EH (cell line): ENCODE data around the gene ARID1A.
"Not testable (repeated sequence)": the region's sequence is repeated elsewhere in the genome, so short reads cannot be mapped to it uniquely, and the experiment has no call there.

Source experiments
- DNase-seq: peaks from one replicate; pipeline ENCODE4 v3.0.0-alpha.2; 2015; ENCODE audit warnings: low read depth

The ARID1A gene

DNA sequence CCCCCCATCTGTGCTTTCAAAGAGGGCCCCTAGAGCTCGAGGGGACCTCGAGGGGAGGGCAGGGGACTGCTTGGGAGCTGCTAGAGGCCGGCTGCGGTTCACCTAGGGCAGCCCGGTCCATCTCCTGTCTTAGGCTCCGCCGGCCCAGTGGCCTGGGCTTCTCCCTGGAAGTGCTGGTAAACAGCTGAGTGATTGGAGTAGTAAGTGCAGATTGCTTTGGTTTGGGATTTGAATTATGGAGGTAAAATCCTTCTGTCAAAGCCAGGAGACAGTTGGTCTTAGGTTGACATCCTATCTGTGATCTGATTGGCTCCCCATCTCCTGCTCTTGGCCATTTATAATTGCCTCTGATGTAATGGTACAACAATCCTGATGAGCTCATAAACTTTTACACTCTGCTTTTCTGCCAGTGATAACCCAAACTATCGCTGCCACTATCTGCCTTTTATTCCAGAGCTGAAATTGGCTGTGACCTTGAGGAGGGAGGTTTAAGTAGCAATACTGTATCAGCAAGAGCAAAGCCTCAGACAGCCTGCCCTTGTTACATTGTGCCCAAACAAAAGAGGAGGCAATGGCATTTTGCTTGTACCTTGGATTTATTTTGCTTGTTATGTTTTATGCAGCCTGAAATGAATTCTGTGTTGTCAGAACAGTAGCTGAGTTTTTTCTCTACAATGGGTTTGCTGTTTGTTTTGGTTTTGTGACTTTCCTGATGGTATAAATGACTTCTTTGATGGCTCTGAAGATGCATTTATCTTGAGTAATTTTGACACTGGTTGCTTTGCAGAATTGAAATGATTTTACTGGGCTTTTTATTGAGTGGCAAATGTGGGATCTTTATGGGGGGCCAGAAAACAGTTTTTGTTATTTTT lies 2.4 kb downstream of the ARID1A start:
- peak; percentile 99 for DNase-seq

DNA sequence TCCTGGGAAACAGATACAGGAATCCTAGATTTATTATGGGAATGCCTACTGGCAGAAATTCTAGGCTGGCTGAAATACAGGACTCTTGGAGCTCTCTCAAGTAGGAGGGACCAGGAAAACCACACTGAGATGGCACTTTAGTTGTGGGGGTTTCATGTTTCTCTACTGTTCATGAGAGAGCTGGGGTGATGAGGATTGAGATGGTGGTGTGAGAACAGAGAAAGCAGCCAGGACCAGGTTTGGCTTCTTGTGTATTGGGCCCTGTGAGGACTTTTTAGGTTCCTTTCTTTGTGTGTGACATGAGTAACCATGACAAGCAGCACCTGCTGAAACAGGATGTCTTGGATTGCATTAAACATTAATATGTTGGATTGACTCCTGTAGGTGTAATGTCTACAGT lies 4.9 kb downstream of the ARID1A start:
- peak; percentile 70 for DNase-seq

GRCh38 chr1:26701266-26701994 lies 5.6 kb downstream of the ARID1A start:
- no peak for DNase-seq

GRCh38 chr1:26701995-26702679 lies 6.3 kb downstream of the ARID1A start:
- DNase-seq, result no peak

- no peak for DNase-seq
Measured at GRCh38 chr1:26702680-26703038, 6.8 kb downstream of the ARID1A start.

- peak; percentile 40 for DNase-seq
Measured at GRCh38 chr1:26703478-26703877, 7.7 kb downstream of the ARID1A start.

- no peak for DNase-seq
Measured at GRCh38 chr1:26704629-26705028, 8.8 kb downstream of the ARID1A start.

DNA sequence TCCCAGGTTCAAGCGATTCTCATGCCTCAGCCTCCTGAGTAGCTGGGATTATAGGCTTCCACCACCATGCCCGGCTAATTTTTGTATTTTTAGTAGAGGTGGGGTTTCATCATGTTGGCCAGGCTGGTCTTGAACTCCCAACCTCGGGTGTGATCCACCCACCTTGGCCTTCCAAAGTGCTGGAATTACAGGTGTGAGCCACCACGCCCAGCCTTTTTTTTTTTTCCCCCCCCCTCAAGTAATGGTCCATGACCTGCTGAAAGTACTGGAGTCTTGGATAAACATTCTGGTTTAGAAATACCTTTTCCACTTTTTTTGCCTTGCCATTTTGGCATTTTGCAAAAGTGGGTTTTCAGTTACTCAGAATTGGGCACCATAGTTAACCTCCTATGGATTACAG lies 9.4 kb downstream of the ARID1A start:
- not testable (repeated sequence) for DNase-seq

DNA sequence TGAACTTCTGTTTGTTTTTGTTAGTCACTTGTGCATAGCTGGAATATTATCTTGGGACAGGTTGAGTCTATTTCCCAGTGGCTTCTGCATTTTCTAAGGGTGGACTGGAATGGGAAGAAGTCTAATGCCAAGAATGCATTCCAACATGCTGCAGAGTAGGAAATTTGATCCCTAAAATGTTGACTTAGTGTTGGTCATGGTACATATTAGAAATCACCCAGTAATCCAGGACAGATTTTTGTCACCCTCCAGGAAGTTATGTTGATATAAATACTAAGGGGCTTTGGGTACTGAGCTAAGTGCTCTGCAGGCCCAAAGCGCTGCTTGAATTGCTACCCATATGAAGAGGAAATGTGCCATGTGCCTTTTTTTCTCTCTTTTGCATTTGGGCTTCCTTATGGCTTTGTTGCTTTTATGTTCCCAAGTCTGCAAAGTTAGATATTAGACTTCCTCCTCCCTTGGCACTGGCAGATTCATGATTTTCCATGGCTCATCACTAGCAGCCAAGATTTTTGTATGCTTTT lies 10.0 kb downstream of the ARID1A start:
- DNase-seq, result peak; percentile 97

GRCh38 chr1:26706315-26706714 lies 10.5 kb downstream of the ARID1A start:
- no peak for DNase-seq

DNA sequence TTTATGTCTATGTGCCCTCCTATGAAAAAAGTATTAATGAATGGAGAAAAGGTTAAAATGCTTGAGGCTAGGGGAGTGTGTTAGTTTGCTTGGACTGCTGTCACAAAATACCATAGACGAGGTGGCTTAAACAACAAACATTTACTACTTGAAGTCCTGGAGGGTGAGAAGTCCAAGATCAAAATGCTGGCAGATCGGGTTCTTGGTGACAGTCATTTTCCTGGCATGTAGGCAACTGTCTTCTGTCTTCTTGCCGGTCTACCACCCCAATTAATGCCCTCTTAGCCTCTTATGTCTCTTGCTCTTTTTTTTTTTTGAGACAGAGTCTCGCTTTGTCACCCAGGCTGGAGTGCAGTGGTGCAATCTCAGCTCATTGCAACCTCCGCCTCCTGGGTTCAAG lies 15.0 kb downstream of the ARID1A start:
- DNase-seq, result no peak

DNA sequence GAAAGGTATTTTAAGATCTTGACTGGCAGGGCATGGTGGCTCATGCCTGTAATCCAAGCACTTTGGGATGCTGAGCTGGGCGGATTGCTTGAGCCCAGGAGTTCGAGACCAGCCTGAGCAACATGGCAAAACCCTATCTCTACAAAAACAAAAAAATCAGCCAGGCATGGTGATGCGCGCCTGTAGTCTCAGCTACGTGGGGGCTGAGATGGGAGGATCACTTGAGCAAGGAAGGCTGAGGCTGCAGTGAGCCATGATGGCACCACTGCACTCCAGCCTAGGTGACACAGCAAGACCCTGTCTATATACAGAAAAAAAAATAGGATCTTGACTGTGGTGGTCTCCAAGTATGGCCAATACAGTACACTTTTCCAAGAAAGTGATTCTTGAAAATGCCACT lies 16.0 kb downstream of the ARID1A start:
- no peak for DNase-seq

DNA sequence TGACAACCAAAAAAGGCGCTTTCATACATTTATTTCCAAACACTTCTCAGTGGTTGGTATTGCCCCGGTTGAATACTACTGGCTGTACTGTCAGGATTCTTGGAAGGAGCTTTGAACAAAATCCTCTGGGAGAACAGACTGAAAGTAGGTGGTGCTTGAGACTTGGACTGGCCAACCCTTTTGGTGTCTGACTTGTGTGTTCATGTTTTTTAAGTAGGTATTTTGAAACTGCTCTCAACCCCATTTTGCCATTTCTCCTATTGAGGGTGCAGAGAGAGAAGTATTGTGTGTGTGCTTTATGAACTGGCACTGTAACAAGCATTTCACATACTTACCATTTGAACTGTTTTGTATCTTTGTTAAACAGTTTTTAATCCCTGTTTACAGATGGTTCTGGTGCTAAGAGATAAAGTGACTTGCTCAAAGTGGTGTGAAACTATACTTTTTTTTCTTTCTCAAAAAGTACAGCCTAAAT lies 21.2 kb downstream of the ARID1A start:
- peak; percentile 24 for DNase-seq

GRCh38 chr1:26719205-26719604 lies 23.4 kb downstream of the ARID1A start:
- no peak for DNase-seq

DNA sequence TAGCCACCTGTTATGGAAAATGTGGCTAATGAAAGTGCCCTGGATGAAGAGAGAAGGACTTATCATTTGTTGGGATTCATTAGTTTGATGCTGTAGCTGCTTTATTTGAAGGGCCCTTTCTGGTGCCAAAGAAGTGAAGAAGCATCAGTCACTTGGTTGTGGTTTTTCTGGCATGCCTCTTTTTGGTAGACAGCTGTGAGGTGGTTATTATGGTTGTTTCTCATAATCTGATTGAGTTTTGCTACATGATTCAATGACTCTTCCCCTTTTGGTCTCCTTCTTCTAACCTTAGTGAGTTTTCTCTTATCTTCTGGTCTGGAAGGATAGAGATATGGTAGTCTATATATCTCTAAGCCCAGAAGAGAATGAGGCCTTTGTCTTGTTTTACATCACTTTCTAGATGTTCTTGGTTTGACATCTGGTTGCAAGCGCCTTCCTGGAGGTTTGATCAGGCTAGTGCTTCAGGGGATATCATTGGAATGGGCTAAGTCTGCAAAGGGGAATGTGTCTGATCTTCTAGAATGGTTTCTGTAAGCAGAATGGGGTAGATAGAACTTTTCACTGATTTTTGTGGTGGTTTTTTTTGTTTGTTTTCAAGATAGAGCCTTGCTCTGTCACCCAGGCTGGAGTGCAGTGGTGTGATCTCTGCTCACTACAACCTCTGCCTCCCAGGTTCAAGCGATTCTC lies 26.0 kb downstream of the ARID1A start:
- DNase-seq, result peak; percentile 52

- peak; percentile 99 for DNase-seq
Measured at GRCh38 chr1:26723013-26723991, 27.5 kb downstream of the ARID1A start.

DNA sequence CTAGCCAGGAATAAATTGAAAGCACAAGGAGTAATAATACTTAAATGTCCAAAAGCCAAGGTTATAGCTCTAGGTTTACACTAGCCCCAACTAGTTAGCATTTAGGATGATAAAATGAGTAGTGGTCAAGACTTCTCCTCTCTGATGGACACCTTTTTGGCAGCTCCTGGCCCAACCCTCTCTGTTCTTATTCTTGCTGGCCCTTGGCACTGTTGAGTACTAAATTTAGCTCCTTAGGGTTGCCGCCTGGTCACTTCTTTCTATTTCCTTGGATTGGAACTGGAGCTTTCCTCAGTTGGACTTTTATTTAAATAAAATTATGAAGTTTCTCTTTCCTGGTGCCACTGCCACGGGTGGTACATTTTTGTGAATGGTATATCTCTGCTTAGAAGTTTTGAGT lies 28.3 kb downstream of the ARID1A start:
- no peak for DNase-seq

DNA sequence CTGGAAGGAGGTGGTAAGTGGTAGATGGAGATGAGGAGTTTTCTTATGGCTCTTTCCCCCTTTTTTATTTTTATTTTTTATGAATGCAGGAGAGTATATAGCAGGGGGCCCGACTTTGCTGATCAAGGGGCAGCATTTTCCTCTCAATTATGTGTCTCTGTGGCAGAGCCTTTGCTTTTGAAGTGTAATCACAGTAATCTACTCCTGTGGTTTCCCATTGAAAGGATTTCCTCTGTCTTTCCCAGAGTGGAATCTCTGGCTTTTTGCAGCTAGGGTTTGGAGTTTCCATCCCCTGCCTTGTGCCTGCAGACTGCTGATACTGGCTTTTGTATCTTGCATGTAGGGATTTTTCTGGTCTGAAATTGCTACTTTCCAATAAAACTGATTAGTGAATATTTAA lies 29.1 kb downstream of the ARID1A start:
- peak; percentile 42 for DNase-seq

DNA sequence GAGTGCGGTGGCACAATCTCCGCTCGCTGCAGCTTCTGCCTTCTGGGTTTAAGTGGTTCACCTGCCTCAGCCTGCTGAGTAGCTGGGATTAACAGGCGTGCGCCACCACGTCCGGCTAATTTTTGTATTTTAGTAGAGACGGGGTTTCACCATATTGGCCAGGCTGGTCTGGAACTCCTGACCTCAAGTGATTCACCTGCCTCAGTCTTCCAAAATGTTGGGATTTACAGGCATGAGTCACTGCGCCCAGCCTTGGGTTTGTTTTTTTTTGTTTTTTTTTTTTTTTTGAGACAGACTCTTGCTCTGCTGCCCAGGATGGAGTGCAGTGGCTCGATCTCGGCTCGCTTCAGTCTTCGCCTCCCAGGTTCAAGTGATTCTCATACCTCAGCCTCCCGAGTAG lies 30.1 kb downstream of the ARID1A start:
- DNase-seq, result peak; percentile 66

DNA sequence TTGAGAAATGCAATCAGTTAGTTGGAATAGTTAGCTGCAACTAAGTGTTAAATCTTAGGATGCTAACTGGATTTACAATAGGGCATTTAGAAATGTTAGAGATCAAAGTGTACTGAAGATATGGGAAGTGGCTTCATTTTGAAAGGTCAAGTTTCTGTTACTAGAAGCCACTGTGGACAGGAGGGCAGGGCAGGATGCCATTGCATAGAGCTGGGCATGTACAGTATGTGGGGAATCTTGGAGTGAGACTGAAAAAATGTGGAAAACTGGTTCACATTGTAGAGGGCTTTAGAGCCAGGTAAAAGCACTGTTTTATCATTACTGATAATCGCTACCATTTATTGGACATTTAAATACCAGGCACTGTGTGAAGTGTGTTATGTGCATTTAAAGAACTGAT lies 31.0 kb downstream of the ARID1A start:
- peak; percentile 41 for DNase-seq

- DNase-seq, result no peak
Measured at GRCh38 chr1:26727476-26727875, 31.7 kb downstream of the ARID1A start.
